Measurements from ENCODE around the gene ANXA6.

Gene ANXA6

GRCh38 chr5:151183456-151184245, 26.1 kb upstream of the ANXA6 start:
- Histone ChIP-seq H3K4me1 (no peaks in the 10 kb centered on the region; the same call in 1 of the 2 replicates), H3K4me3 (ENCODE audit: low read depth, low read length) (no peak overlapping the region), H3K36me3 (no peaks in the 10 kb centered on the region), H3K9me3 (no peaks in the 10 kb centered on the region), H3K27me3 (no peaks in the 10 kb centered on the region; the same call in 1 of the 2 replicates)
- TF ChIP-seq, protein P1, sequence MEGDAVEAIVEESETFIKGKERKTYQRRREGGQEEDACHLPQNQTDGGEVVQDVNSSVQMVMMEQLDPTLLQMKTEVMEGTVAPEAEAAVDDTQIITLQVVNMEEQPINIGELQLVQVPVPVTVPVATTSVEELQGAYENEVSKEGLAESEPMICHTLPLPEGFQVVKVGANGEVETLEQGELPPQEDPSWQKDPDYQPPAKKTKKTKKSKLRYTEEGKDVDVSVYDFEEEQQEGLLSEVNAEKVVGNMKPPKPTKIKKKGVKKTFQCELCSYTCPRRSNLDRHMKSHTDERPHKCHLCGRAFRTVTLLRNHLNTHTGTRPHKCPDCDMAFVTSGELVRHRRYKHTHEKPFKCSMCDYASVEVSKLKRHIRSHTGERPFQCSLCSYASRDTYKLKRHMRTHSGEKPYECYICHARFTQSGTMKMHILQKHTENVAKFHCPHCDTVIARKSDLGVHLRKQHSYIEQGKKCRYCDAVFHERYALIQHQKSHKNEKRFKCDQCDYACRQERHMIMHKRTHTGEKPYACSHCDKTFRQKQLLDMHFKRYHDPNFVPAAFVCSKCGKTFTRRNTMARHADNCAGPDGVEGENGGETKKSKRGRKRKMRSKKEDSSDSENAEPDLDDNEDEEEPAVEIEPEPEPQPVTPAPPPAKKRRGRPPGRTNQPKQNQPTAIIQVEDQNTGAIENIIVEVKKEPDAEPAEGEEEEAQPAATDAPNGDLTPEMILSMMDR (IDR thresholded peaks at IDR 0.05; ENCODE audit: low read depth, low read length), result no peak
- DNase-seq, result no peak

DNA sequence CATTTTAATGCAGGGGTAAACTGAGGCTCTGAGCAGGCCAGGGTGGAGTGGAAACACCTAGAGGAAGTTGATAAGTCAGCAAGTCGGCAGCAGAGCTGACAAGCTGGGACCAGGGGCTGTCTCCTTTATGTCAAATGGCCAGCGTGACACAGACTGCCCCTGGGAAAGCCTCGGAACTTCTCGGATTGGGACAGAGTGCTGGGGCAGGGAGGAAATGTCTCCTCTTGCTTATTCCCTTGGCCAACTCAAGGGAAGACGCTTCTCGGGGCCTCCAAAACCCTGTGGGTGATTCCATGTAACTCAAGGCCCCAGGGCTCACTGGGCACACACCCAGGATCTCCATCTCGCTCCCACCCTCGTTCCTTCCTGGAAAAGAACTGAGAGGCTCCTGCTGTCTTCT, 25.4 kb upstream of the ANXA6 start:
- no peaks in the 10 kb centered on the region; the same call in 1 of the 2 replicates for H3K27me3 ChIP-seq
- no peak for DNase-seq
- H3K9me3 ChIP-seq, result no peaks in the 10 kb centered on the region
- TF ChIP-seq, protein P1 (IDR thresholded peaks at IDR 0.05; ENCODE audit: low read depth, low read length), result no peak
- no peaks in the 10 kb centered on the region; the same call in 1 of the 2 replicates for H3K4me1 ChIP-seq
- H3K4me3 ChIP-seq (ENCODE audit: low read depth, low read length), result no peak overlapping the region
- H3K36me3 ChIP-seq, result no peaks in the 10 kb centered on the region

DNA sequence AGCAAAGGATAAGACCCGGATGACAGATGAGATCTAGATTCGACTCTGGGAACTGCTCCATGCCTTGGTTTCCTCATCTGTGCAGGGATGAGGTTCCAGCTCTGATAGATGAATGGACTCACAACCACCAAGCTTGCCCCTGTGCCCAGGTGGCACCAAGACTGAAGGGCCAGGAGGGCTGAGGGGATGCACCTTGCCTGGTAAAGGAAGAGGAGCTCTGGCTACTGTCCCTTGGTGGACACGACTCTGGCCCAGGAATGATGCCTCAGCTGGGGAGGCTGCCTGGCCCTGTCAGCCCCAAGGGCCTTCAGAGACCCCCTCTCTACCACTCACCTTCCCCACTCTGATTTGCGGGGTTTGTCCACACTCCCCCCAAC, 24.9 kb upstream of the ANXA6 start:
- Histone ChIP-seq H3K36me3 (no peaks in the 10 kb centered on the region), H3K9me3 (no peaks in the 10 kb centered on the region), H3K4me3 (ENCODE audit: low read depth, low read length) (no peak overlapping the region), H3K4me1 (no peaks in the 10 kb centered on the region; the same call in 1 of the 2 replicates), H3K27me3 (no peaks in the 10 kb centered on the region)
- TF ChIP-seq, protein P1 (IDR thresholded peaks at IDR 0.05; ENCODE audit: low read depth, low read length), result no peak
- no peak for DNase-seq

GRCh38 chr5:151181818-151182523, 24.4 kb upstream of the ANXA6 start:
- H3K27me3 ChIP-seq, result no peaks in the 10 kb centered on the region
- TF ChIP-seq, protein P1 (IDR thresholded peaks at IDR 0.05; ENCODE audit: low read depth, low read length), result no peak
- no peaks in the 10 kb centered on the region for H3K36me3 ChIP-seq
- DNase-seq, result no peak
- no peaks in the 10 kb centered on the region; the same call in 1 of the 2 replicates for H3K4me1 ChIP-seq
- no peaks in the 10 kb centered on the region for H3K9me3 ChIP-seq
- H3K4me3 ChIP-seq (ENCODE audit: low read depth, low read length), result no peak overlapping the region

GRCh38 chr5:151180291-151180690, 22.7 kb upstream of the ANXA6 start:
- H3K4me3 ChIP-seq (ENCODE audit: low read depth, low read length), result no peak overlapping the region

More at GRCh38 chr5:151180291-151180690, 22.7 kb upstream of the ANXA6 start:
- H3K9me3 ChIP-seq, result no peaks in the 10 kb centered on the region
- no peaks in the 10 kb centered on the region for H3K36me3 ChIP-seq
- no peak for DNase-seq
- H3K4me1 ChIP-seq, result no peaks in the 10 kb centered on the region; the same call in 1 of the 2 replicates
- no peaks in the 10 kb centered on the region for H3K27me3 ChIP-seq
- TF ChIP-seq, protein P1 (IDR thresholded peaks at IDR 0.05; ENCODE audit: low read depth, low read length), result no peak

Data from BE2C (cell line).